ENCODE measurements around the gene FAM171A1.

GRCh38 chr10:15225511-15225910 is 145.6 kb downstream of the FAM171A1 start:
- TF ChIP-seq POLR2AphosphoS5 (IDR thresholded peaks at IDR 0.05) (no peak), CTCF (IDR thresholded peaks at IDR 0.05) (no peak), POLR2A (IDR thresholded peaks at IDR 0.05) (no peak)
